SIG-M5 treated with dmso at 0.1 percent for 504 hours (cell line): ENCODE data around the gene ITPRID2.

Source experiments
- DNase-seq: peaks from one replicate; lab custom pipeline; 2025; ENCODE audit not compliant: unreplicated experiment; lab: John Stamatoyannopoulos, UW

ITPRID2 gene

DNA sequence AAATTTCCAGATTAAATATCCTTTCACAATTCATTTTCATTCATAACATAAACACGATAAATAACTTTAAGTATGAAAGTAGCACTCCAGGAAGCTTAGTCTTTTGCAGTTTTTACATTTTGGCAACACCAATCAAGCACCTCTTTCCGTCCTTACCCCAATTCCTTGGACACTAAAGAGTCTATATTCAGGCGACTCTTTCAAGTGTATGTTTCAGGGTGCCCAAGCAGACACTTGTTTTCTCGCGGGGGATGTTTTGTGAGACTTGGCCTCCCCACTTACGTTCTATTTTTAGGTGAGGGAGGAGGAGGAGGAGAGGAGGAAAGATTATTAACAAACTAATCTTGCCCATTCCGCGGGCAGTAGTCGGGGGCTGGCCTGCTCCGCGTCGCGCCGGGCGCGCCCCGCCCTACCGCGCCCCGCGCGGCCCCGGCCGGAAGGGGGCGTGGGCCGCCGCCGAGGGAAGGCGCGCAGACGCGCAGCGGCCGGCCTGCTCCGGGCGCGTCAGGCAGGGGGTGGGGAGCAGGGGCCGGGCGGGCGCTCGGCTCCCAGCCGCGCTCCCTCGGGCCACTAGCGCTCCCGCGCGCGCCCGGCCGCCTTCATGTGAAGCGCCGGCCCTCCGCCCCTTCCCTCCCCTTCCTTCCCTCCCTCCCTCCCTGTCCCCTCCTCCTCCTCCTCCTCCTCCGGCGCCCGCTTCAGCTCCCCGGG is at the start of gene ITPRID2:
TSS of gene ITPRID2 (plus strand) at position 473 of the 708 bp plus-strand sequence. CDS start 337 bp downstream, outside the sequence.
- DNase-seq, result peak; percentile 86

DNA sequence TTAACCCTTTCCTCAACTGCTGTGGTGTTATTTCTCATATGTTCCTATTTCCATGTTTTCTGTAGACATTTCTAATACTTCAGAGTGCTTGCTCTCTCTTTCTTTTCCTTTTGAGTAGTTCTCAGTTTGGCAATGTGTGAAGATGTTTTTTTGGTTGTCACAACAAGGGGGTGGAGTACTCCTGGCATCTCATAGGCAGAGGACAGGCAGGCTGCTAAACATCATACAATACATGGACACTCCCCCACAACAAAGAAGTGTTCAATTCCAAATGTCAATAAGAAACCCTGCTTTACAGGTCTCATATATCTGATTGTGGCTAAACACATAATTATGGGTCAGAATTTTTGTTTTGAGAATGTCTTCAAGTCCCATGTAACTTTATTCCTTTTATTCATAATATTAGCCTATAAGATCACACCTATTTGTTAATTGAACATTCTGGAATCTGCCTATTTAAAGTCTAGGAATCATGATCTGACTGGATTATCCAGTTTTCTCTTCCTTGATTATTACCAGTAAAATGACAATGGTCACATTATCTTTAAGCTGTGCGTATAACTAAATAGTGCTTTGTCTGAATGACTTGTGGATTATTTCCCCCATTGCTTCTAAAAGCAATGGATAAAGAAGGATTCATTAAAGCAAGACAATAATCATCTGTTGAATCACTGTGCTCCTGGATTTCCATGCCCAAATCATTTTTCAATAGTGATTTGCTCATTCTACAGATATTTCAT is 46.8 kb upstream of the ITPRID2 start:
- no peak for DNase-seq

DNA sequence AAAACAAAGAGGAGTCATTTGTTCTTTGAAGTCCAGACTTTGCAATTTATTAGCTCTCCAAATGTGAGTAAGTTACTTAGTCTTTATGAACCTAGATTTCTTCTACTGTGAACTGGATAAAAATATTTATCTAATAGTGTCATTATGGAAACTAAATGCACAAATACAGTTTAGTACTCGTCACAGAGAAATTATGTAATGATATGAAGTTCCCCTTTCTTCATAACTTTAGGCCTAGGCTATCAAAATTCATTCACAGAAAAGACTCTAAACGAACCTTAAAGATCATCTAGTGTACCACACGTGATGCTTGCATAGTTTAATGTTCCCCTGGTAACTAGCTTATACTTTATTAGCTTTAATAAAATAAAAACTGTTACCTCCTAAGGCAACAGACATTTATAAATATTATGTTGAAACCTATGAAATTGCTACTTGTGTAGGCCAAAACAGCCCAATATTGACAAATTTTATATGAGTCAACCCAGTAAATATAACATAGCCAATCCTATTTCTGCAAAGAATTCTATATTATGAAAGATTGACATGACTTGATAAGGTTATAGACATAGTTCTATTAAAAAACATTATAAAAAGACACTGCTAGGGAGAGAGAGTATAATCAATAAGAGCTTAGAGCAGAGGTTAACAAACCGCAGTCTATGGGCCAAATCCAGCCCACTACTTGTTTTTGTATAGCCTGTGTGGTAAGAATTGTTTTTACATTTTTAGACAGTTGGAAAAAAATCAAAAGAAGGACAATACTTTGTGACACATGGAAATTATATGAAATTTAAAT is 44.9 kb upstream of the ITPRID2 start:
- peak; percentile 73 for DNase-seq

DNA sequence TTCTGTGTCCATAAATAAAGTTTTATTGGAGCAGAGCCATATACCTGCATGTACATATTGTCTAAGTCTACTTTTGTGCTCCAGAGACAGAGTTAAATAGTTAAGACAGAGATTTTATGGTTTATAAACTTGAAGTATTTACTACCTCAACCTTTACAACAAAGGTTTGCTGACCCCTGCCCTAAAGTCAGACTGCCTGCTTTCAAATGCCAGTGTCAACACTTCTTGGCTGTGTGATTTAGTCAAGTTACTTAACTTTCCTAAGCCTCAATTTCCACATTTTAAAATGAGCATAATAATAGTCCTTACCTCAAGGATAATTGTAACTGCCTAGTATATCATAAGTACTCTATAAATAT is 44.4 kb upstream of the ITPRID2 start:
- no peak for DNase-seq

DNA sequence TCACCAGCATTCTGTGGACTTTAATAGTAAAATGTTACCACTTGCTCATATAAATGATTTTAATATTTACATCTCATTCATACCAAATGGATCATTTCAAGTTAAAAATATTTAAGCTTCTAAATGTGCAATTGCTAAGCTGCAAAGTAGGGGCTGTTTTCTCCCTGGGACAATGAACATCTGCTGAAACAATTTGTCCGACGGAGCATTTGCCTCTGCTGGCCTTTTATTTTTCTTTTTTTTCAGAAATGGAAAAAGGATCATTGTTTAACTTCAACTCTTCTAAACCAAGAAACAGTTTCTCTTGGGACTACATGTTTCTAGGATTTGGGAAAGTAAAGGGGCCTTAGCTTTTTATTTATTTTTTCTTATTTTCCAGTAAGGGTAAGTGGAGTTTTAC is 43.8 kb upstream of the ITPRID2 start:
- DNase-seq, result no peak

DNA sequence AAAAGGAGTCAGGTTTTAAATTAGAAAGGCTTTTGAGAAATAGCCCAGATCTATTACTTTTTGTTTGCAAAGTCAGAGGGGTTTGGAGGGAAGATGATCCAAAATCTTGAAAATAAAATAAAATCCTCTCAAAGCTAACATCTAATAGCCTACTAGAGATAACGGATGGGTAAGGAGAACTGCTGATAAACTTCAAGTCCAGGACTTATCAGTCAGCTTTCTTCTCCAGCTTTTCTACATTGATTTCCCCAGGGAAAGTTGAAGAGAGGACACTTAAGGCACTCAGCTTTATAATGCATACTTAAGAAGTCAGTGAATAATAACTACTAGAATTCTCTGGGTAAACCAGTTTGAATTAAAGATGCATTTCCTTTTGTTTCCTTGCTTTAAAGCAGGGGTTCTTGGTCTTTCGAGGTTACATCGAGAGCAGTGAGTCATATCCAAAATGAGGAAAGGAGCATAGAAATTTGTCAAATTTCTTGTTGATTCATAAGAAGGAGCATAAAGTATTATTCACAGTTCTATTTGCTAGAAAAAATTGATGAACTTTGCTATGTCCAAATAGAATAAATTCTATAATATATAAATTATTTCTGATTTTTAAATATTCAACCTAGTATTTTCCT is 43.2 kb upstream of the ITPRID2 start:
- DNase-seq, result peak; percentile 61

DNA sequence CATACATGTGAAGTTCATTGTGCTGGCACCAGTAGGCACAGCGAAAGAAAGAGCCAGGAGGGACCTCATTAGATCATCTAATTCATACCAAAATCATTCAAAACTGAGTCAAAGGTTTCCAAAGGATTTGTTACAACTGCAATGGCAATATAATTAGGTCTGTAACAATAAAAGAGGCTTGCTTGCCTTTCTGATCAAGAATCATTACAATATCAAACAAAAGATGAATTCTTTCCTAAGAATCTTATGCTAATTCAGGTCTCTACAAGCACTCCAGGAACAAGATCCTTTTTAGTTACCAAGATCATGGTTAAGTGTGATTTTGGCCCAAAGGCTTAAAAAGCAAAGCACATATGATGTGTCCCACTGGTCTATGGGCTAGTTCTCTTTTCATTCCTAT is 41.9 kb upstream of the ITPRID2 start:
- no peak for DNase-seq

DNA sequence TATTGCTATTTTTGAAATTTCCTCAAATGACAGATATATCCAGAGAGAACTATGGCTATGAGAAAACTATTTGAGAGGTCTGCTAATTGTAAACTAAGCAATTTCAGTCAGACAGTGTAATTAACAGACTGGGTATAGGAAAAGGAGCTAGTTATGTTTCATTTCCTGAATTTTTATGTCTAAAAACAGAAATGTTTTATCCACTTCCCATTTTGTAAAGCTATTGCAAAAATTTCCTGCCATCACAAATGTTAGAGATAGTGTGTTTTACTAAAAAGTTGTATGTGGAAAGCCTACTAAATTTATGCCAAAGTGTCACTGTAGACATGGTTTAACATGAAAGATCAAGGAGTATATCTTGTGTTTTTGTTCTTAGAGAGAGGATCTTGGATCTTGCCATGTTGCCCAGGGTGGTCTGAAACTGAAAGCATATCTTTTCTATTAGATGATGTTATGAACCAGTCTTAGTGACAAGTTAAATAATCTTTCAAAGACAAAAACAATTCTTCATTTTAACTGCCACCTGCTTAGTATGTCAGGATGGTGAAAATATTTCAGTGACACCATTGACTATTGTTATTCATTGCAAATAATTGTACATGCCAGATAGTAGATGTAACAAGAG is 40.5 kb upstream of the ITPRID2 start:
- DNase-seq, result peak; percentile 94

DNA sequence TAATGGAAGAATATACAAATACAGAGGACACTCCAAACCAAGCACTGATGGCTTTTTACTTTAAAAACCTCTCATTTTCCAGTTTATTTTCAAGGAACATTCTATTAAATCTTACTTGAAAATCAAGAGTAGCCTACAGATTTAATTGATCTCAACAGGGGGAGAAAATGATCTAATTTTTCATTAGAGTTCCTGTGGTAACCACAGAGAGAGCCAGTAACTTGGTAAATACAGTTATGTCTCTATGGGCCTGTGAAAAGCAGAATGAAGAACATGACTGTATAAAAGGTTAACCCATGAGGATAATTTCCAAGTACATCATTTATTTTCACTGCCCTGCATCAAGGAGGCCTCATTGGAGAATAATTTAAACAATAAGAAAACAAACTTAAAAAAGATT is 39.8 kb upstream of the ITPRID2 start:
- no peak for DNase-seq

DNA sequence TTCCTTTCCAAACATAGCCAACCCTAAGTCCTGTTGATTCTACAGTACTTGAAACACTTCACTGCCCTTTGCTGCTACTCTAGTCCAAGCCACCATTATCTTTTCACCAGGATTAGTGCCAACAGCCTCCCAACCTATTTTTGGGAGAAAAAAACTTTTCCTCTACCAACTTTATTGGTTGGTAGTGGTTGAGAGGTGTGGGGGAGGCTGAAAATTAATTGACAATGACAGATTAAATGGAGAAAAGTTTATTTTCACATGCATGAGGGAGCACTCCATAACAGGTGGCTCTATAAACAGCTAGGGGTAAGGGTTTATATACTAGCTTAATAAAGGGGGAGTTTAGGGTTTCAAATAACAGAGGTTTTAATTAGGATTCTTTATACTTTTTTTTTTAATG is 37.8 kb upstream of the ITPRID2 start:
- DNase-seq, result no peak

DNA sequence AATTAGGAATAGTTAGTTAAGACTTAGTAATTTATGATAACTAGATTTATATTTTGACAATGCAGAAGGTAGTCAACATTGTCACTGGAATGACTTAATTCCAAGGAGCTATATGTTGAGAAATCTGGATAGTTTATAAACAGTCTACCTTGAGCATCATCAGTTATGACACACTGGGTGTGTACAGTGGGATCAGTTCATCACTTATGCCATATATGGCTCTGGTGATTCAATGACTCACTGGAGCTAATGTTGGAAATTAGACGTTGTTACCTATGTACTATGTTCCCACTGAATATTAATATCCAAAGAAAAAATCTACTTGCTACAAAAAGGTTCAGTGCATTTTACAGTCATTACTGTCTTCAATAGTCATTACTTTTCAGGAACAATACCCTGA is 34.0 kb upstream of the ITPRID2 start:
- no peak for DNase-seq

DNA sequence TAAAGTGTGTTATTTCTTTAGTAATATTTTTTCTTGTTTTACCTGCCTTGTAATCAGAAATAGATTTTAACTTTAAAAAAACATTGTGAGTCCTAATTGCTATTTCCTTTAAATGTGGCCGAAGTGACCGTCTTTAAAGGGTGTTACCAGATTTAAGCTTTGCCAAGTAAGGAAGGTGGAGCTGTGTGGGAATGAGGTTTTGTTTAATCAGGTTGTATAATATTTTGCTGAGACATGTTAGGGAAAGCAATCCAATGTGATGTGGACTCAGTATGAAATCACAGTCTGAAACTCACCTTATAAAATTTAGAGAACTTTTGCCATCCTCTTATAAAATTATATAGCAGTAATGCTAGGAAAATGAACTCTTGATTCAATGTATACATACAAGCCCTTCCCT is 32.9 kb upstream of the ITPRID2 start:
- DNase-seq, result no peak

- no peak for DNase-seq
These were observed 32.4 kb upstream of the ITPRID2 start for GRCh38 chr2:181859123-181859522.

DNA sequence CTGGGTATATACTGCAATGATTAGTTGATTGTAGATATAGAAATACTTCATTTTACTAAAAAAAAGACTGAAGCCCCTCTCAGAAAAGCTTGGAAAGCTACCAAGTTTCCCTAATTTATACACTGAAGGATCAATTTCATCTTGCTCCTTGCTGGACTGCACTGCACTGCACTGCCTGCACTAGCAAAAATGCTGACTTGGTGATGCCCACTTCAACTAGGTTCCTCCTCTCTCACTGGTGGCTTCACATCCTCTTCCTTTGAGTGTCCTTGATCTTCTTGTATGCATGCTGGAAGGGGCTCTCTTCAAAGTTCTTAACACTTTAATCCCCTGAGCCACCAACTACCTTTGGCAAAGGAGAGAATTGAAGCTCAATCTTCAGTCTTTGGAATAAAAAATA is 31.7 kb upstream of the ITPRID2 start:
- DNase-seq, result no peak

- no peak for DNase-seq
These were observed 30.2 kb upstream of the ITPRID2 start for GRCh38 chr2:181861379-181861778.

DNA sequence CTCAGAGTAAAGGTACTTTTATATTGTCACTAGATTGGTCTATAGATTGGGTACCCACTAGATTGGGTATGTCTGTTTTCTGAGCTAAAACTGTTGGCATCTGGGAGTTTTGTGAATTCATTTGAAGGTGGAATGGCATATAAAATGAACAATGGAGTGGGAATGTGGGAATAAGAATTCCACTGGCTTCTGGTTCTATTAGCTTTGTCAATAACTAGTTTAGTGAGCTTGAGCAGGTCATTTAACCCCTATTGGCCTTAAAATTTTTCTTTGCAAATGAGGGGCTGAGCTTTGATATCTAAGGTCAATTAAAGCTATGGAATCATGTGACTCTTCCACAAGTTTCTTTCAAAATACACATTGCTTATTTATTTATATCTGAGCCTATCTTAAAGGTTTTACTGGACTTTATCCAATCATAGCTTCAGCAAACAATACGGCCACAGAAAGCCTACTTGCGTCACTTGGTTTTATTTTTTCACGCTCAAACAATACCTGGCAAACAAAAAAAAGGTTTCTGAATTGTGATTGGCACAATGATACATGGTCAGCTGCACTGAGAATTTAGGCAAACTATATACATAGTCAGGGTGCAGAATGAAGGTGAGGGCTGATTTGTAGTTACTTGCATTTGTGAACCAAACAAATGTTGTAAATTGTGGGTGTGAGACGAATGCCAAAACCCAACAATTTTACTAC is 28.8 kb upstream of the ITPRID2 start:
- no peak for DNase-seq

DNA sequence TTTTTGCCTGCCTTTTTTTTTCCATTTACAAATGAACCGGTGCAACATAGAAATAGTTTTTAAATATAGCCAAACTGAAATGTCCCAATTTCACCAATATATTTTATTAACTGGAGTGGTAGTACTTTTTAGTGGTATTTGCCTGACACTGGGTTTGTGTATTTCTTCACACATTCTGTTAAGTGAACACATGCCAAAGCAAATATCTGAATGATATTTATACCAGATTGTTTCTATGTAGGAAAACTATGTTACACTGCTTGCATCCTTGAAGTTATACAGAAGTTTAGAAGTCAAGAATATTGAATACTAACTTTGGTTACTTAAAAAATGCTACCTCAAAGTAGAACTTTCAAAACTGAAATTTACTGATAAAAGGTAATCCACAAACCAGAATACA is 19.4 kb upstream of the ITPRID2 start:
- DNase-seq, result no peak

GRCh38 chr2:181876614-181877063 is 14.9 kb upstream of the ITPRID2 start:
- DNase-seq, result peak; percentile 30

GRCh38 chr2:181877181-181877664 is 14.3 kb upstream of the ITPRID2 start:
- DNase-seq, result no peak

DNA sequence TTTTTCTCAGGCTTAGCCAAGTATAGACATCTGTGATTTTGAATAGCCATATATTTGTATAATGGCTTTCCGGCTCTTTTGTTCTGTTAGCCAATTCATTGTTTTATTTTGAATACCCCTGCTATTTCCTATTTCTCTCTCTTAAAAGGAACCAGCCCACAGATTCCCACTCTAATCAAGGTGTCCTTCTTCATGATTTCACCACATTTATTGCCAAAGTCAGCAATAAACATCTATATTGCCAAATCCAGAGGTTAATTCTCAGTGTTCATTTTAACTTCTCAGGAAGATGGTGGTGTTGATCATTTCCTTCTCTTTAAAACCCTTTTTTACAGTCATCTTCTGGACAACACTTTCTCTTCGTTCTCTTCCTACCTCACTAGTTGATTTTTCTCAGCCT is 13.1 kb upstream of the ITPRID2 start:
- DNase-seq, result no peak
